SU-DHL-6 (cell line): ENCODE results near the gene SOX18.

ENCODE experiments used
- EZH2phosphoT487 ChIP-seq: fragments of 200-600 bp; sonication (generic), shearing (Covaris generic); conservative IDR thresholded peaks from 2 replicates; pipeline ENCODE4 v1.6.1; 2018; ENCODE audit warnings: mild to moderate bottlenecking, antibody characterized with exemption, low read length, moderate library complexity, mixed read lengths
- TF ChIP-seq, protein P1 (sequence below): fragments of 200-600 bp; sonication (generic); IDR thresholded peaks from one replicate; pipeline ENCODE4 v1.5.1; 2017; ENCODE audit warnings: antibody characterized with exemption, mild to moderate bottlenecking, low read length, moderate library complexity; ENCODE audit not compliant: insufficient read depth, poor library complexity, severe bottlenecking

DNA sequence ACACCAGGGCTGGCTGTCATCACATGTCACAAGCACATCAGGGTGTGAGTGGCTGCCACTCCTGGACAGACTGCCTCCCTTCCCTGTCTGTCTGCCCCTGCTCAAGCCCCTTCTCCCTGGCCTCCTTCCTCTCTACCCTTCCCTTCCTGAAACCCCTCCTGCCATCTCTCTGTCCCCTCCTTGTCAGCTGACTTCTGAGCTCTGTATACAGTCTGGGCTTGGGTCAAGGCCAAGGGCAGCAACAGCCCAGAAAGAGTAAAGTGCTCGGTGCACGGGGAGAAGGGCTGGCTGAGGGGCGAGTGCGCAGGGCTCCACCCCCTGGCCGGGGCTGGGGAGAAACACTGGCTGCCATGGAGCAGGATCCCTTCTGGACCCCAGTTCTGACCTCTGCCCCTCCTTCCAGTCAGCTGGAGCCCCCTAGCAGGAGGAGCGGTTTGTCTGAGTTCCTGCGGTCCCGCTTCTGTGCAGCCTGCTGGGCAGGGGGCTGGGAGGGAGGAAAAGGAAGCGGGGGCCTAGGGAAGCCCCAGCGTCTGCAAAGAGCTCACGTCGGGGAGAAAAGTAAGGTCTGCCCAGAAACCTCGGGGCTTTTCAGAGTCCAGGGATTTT is 32.8 kb upstream of the SOX18 start:
- TF ChIP-seq, protein P1, sequence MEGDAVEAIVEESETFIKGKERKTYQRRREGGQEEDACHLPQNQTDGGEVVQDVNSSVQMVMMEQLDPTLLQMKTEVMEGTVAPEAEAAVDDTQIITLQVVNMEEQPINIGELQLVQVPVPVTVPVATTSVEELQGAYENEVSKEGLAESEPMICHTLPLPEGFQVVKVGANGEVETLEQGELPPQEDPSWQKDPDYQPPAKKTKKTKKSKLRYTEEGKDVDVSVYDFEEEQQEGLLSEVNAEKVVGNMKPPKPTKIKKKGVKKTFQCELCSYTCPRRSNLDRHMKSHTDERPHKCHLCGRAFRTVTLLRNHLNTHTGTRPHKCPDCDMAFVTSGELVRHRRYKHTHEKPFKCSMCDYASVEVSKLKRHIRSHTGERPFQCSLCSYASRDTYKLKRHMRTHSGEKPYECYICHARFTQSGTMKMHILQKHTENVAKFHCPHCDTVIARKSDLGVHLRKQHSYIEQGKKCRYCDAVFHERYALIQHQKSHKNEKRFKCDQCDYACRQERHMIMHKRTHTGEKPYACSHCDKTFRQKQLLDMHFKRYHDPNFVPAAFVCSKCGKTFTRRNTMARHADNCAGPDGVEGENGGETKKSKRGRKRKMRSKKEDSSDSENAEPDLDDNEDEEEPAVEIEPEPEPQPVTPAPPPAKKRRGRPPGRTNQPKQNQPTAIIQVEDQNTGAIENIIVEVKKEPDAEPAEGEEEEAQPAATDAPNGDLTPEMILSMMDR = no peak
- no peak for TF ChIP-seq EZH2phosphoT487
